HCT116 (cell line): Measurements from ENCODE around the gene GCN1. TPM values are rescaled to one million over a fixed set of nuclear protein-coding genes. Genes with fewer than 3 reads are reported as not detected.

Experiments used
- ATAC-seq: fragments of 200-7000 bp; cut with Tn5 transposase; 2 replicates; pipeline ENCODE4 v1.9.1; 2020; ENCODE audit warnings: mild to moderate bottlenecking, moderate library complexity
- BruUV-seq: library from RNA; stranded (reverse); fragments of 400-500 nt; replicated peaks from 2 replicates; lab custom pipeline; 2021; lab: Mats Ljungman, UMichigan
- CTCF ChIA-PET: fragments of 300-600 bp; sonication (Branson Sonifier 250); formaldehyde crosslinking; loops from one replicate; lab custom pipeline; 2021; ENCODE audit warnings: antibody characterized with exemption; lab: Charles Lee
- POLR2A ChIA-PET: fragments of 300-600, 350-600 bp; sonication (Branson Sonifier 250); formaldehyde crosslinking; loops from one replicate; lab custom pipeline; 2021; ENCODE audit warnings: antibody characterized with exemption; lab: Charles Lee
- RAD21 ChIA-PET, 2 experiments: fragments of 300-600 bp; sonication (Branson Sonifier 250); formaldehyde crosslinking; loops; one replicate each; lab custom pipeline; 2023; ENCODE audit warnings: low total read pairs in 2 of 2; ENCODE audit not compliant: uncharacterized antibody in 2 of 2, unreplicated experiment in 2 of 2, low non-redundant PET in 1 of 2; lab: Charles Lee
- DNase-seq: peaks from one replicate; pipeline ENCODE4 v3.0.0-alpha.2; 2010; ENCODE audit warnings: low read depth, low spot score
- H2AFZ ChIP-seq: fragments of 200-600 bp; shearing (Covaris generic), sonication (generic); 2 replicates; pipeline ENCODE4 v1.6.1; 2017; ENCODE audit warnings: low read depth, mixed run types, mixed read lengths, antibody characterized with exemption, low read length; ENCODE audit not compliant: poor library complexity, severe bottlenecking
- H3K27ac ChIP-seq: 2 replicates; pipeline ENCODE4 v1.5.1; 2012; ENCODE audit warnings: low read depth, low read length
- H3K27me3 ChIP-seq: fragments of 200-600 bp; sonication (generic); 2 replicates; pipeline ENCODE4 v1.6.1; 2016; ENCODE audit warnings: mixed run types, low read length, mixed read lengths; ENCODE audit not compliant: insufficient read depth
- H3K36me3 ChIP-seq, 2 experiments: fragments of 200-500 bp in 1 of 2; fragments of 200-600 bp in 1 of 2; sonication (Bioruptor generic) in 1 of 2; sonication (generic) in 1 of 2; 2 replicates each; pipeline versions ENCODE4 v1.5.1 to v1.6.1; 2014 to 2016; ENCODE audit warnings: low read length in 2 of 2, inconsistent platforms in 1 of 2, mixed read lengths in 1 of 2, mixed run types in 1 of 2; ENCODE audit not compliant: insufficient read depth in 2 of 2, control insufficient read depth in 1 of 2
- H3K4me1 ChIP-seq, 2 experiments: fragments of 200-600 bp in 1 of 2; sonication (generic) in 1 of 2; 2 replicates each; pipeline versions ENCODE4 v1.5.1 to v1.6.1; 2012 to 2017; ENCODE audit warnings: low read length in 2 of 2, inconsistent platforms in 1 of 2, mild to moderate bottlenecking in 1 of 2, mixed read lengths in 1 of 2, mixed run types in 1 of 2, moderate library complexity in 1 of 2; ENCODE audit not compliant: insufficient read depth in 2 of 2, control insufficient read depth in 1 of 2
- H3K4me2 ChIP-seq: fragments of 200-600 bp; sonication (generic); 2 replicates; pipeline ENCODE4 v1.6.1; 2017; ENCODE audit warnings: mixed run types, low read length, mixed read lengths
- H3K4me3 ChIP-seq, 2 experiments: fragments of 200-600 bp in 1 of 2; sonication (generic) in 1 of 2; replicated peaks in 1 of 2; 2 replicates each; pipeline ENCODE4 v1.5.1; 2011 to 2016; ENCODE audit warnings: low read length in 2 of 2, control low read depth in 1 of 2, low read depth in 1 of 2, mild to moderate bottlenecking in 1 of 2, mixed read lengths in 1 of 2, mixed run types in 1 of 2
- H3K79me2 ChIP-seq: fragments of 200-600 bp; sonication (generic); 2 replicates; pipeline ENCODE4 v1.6.1; 2017; ENCODE audit warnings: mild to moderate bottlenecking, mixed run types, low read length, moderate library complexity, mixed read lengths; ENCODE audit not compliant: insufficient read depth
- H3K9ac ChIP-seq: fragments of 200-600 bp; sonication (generic); 2 replicates; pipeline ENCODE4 v1.6.1; 2016; ENCODE audit warnings: low read length, mixed read lengths
- H3K9me2 ChIP-seq: fragments of 200-600 bp; sonication (generic), shearing (Covaris generic); 2 replicates; pipeline ENCODE4 v1.6.1; 2017; ENCODE audit warnings: mixed run types, mild to moderate bottlenecking, moderate library complexity; ENCODE audit not compliant: insufficient read depth
- H3K9me3 ChIP-seq, 2 experiments: fragments of 200-500 bp in 1 of 2; fragments of 200-600 bp in 1 of 2; sonication (Bioruptor generic) in 1 of 2; sonication (generic) in 1 of 2; 2 replicates each; pipeline ENCODE4 v1.6.1; 2014 to 2017; ENCODE audit warnings: low read length in 2 of 2, mixed read lengths in 2 of 2, inconsistent platforms in 1 of 2, low read depth in 1 of 2, mild to moderate bottlenecking in 1 of 2, mixed run types in 1 of 2, moderate library complexity in 1 of 2; ENCODE audit not compliant: control insufficient read depth in 1 of 2, insufficient read depth in 1 of 2
- H4K20me1 ChIP-seq: fragments of 200-600 bp; sonication (generic), shearing (Covaris generic); 2 replicates; pipeline ENCODE4 v1.6.1; 2017; ENCODE audit warnings: mixed run types, mild to moderate bottlenecking, moderate library complexity; ENCODE audit not compliant: insufficient read depth
- ATF3 ChIP-seq: IDR thresholded peaks from 2 replicates; pipeline ENCODE4 v1.6.1; 2012
- CBX3 ChIP-seq: IDR thresholded peaks from 2 replicates; pipeline ENCODE4 v1.6.1; 2012; ENCODE audit warnings: low read depth
- ELF1 ChIP-seq: IDR thresholded peaks from 2 replicates; pipeline ENCODE4 v1.6.1; 2012; ENCODE audit warnings: low read depth, borderline replicate concordance
- EZH2phosphoT487 ChIP-seq: fragments of 200-600 bp; IDR thresholded peaks from 2 replicates; pipeline ENCODE4 v1.6.1; 2018; ENCODE audit warnings: antibody characterized with exemption, borderline replicate concordance
- FOSL1 ChIP-seq: IDR thresholded peaks from 2 replicates; pipeline ENCODE4 v1.6.1; 2012; ENCODE audit warnings: low read depth
- MAX ChIP-seq: IDR thresholded peaks from 2 replicates; pipeline ENCODE4 v1.6.1; 2012
- POLR2A ChIP-seq: IDR thresholded peaks from 2 replicates; pipeline ENCODE4 v1.7.0; 2011; ENCODE audit warnings: borderline replicate concordance; ENCODE audit not compliant: insufficient read depth, insufficient read length; ENCODE audit errors: extremely low read depth
- RAD21 ChIP-seq: IDR thresholded peaks from 2 replicates; pipeline ENCODE4 v1.6.1; 2012; ENCODE audit warnings: low read depth, mild to moderate bottlenecking
- SRF ChIP-seq: IDR thresholded peaks from 2 replicates; pipeline ENCODE4 v1.6.1; 2012; ENCODE audit warnings: low read depth
- YY1 ChIP-seq: IDR thresholded peaks from 2 replicates; pipeline ENCODE4 v1.6.1; 2011; ENCODE audit warnings: low read length, low read depth, moderate library complexity, mild to moderate bottlenecking; ENCODE audit not compliant: insufficient replicate concordance; ENCODE audit errors: extremely low read depth
- ZBTB33 ChIP-seq: IDR thresholded peaks from 2 replicates; pipeline ENCODE4 v1.6.1; 2011; ENCODE audit warnings: mild to moderate bottlenecking, low read length, moderate library complexity; ENCODE audit not compliant: insufficient replicate concordance; ENCODE audit errors: extremely low read depth
- ZFX ChIP-seq: fragments of 450-650 bp; IDR thresholded peaks from 2 replicates; pipeline ENCODE4 v1.6.1; 2017
- ZNF274 ChIP-seq: fragments of 200-500 bp; sonication (Bioruptor generic); IDR thresholded peaks from 2 replicates; pipeline ENCODE4 v1.6.1; 2014; ENCODE audit warnings: mild to moderate bottlenecking, low read depth, low read length, inconsistent platforms
- intact Hi-C: fragments of 100-400 bp; cut with micrococcal nuclease; formaldehyde crosslinking; loops from 2 replicates; pipeline ENCODE4 v1.10.0; 2022
- total RNA-seq: library from RNA; stranded (reverse); gene quantifications from one replicate; pipeline ENCODE4 v1.2.1, GENCODE V29; 2021; ENCODE audit not compliant: unreplicated experiment
- TF ChIP-seq, protein P1 (sequence below), 3 experiments: fragments of 200-600 bp in 1 of 3; sonication (generic) in 1 of 3; IDR thresholded peaks in 2 of 3; conservative IDR thresholded peaks in 1 of 3; 2 replicates each; pipeline ENCODE4 v1.5.1; 2012 to 2017; ENCODE audit warnings: low read depth in 2 of 3, low read length in 2 of 3, antibody characterized with exemption in 1 of 3, borderline replicate concordance in 1 of 3, control low read depth in 1 of 3, mild to moderate bottlenecking in 1 of 3, mixed read lengths in 1 of 3, mixed run types in 1 of 3, moderate library complexity in 1 of 3; ENCODE audit not compliant: insufficient read depth in 1 of 3
- TF ChIP-seq, protein P2 (sequence below): IDR thresholded peaks from 2 replicates; pipeline ENCODE4 v1.6.1; 2012; ENCODE audit warnings: low read depth

GCN1 gene
- total RNA-seq, 1 experiment from 2014 or later, result 184 TPM

DNA sequence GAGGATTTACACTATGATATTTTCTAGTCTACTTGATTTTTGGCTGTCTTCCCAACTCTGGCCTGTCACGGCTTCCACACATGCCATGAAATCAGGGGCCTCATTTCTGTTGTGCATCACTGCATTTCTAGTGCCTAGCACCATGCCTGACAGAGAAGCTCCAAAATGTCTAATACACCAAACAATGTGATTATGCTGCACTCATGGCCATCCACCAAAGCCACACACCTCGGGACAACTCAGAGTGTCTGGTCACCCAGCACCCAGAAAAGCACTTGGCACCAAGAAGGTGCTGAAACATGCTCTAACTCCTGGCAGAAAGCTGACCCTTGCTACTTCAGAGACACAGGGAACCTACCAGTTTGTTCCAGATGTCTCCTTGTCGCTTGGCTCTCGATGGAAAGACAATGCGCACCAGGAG lies 11.3 kb downstream of the GCN1 start:
- ChIA-PET POLR2A (no interaction called here), RAD21 (no interaction called here), CTCF (no interaction called here)
- Histone ChIP-seq H3K4me3 (no peak overlapping the region), H4K20me1 (peaks cover 8% of the 10 kb centered on the region; the same call in 1 of the 2 replicates), H3K9ac (no peak overlapping the region), H3K4me1 (peaks cover 0 to 9% of the 10 kb centered on the region in 2 experiments; a peak in 1 of 4 replicates), H3K36me3 (peaks cover 54 to 58% of the 10 kb centered on the region in 2 experiments; a peak in 3 of 4 replicates), H3K27ac (no peak overlapping the region), H2AFZ (no peak overlapping the region), H3K9me3 (no peaks in the 10 kb centered on the region), H3K27me3 (no peaks in the 10 kb centered on the region), H3K4me2 (no peak overlapping the region), H3K9me2 (no peaks in the 10 kb centered on the region), H3K79me2 (peaks cover 89% of the 10 kb centered on the region)
- no TSS peak for BruUV-seq
- ATAC-seq, result no peak
- DNase-seq, result no peak
- intact Hi-C loops, result loop anchor here (5.0 kb wide), 1 partner anchor 66 kb away; the partner anchor contains the start of gene RAB35
- no peak for TF ChIP-seq MAX
- no peak for TF ChIP-seq ELF1
- no peak for TF ChIP-seq YY1
- no peak for TF ChIP-seq RAD21
- TF ChIP-seq, protein P1, sequence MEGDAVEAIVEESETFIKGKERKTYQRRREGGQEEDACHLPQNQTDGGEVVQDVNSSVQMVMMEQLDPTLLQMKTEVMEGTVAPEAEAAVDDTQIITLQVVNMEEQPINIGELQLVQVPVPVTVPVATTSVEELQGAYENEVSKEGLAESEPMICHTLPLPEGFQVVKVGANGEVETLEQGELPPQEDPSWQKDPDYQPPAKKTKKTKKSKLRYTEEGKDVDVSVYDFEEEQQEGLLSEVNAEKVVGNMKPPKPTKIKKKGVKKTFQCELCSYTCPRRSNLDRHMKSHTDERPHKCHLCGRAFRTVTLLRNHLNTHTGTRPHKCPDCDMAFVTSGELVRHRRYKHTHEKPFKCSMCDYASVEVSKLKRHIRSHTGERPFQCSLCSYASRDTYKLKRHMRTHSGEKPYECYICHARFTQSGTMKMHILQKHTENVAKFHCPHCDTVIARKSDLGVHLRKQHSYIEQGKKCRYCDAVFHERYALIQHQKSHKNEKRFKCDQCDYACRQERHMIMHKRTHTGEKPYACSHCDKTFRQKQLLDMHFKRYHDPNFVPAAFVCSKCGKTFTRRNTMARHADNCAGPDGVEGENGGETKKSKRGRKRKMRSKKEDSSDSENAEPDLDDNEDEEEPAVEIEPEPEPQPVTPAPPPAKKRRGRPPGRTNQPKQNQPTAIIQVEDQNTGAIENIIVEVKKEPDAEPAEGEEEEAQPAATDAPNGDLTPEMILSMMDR (IDR thresholded peaks at IDR 0.05 in 2 of 3, conservative IDR thresholded peaks at IDR 0.05 in 1 of 3; ENCODE audit: borderline replicate concordance in 1 of 3, insufficient read depth in 1 of 3, low read depth in 2 of 3, low read length in 2 of 3), result no peak
- no peak for TF ChIP-seq ATF3
- TF ChIP-seq SRF, result no peak
- TF ChIP-seq ZBTB33, result no peak
- TF ChIP-seq POLR2A, result no peak
- TF ChIP-seq FOSL1, result no peak
- TF ChIP-seq, protein P2, sequence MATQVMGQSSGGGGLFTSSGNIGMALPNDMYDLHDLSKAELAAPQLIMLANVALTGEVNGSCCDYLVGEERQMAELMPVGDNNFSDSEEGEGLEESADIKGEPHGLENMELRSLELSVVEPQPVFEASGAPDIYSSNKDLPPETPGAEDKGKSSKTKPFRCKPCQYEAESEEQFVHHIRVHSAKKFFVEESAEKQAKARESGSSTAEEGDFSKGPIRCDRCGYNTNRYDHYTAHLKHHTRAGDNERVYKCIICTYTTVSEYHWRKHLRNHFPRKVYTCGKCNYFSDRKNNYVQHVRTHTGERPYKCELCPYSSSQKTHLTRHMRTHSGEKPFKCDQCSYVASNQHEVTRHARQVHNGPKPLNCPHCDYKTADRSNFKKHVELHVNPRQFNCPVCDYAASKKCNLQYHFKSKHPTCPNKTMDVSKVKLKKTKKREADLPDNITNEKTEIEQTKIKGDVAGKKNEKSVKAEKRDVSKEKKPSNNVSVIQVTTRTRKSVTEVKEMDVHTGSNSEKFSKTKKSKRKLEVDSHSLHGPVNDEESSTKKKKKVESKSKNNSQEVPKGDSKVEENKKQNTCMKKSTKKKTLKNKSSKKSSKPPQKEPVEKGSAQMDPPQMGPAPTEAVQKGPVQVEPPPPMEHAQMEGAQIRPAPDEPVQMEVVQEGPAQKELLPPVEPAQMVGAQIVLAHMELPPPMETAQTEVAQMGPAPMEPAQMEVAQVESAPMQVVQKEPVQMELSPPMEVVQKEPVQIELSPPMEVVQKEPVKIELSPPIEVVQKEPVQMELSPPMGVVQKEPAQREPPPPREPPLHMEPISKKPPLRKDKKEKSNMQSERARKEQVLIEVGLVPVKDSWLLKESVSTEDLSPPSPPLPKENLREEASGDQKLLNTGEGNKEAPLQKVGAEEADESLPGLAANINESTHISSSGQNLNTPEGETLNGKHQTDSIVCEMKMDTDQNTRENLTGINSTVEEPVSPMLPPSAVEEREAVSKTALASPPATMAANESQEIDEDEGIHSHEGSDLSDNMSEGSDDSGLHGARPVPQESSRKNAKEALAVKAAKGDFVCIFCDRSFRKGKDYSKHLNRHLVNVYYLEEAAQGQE, result no peak
- TF ChIP-seq ZNF274, result no peak
- no peak for TF ChIP-seq CBX3
- no peak for TF ChIP-seq ZFX
- no peak for TF ChIP-seq EZH2phosphoT487
